ENCODE measurements around the gene SHISA6.
"Not testable (repeated sequence)": the region's sequence is repeated elsewhere in the genome, so short reads cannot be mapped to it uniquely, and the experiment has no call there.

SHISA6 gene

GRCh38 chr17:11303773-11304394, 62.9 kb downstream of the SHISA6 start:
- DNase-seq = no peak

- DNase-seq = no peak
Observed at GRCh38 chr17:11304568-11304967, 63.6 kb downstream of the SHISA6 start.

- DNase-seq = no peak
Observed at GRCh38 chr17:11305524-11305923, 64.5 kb downstream of the SHISA6 start.

- DNase-seq = no peak
Observed at GRCh38 chr17:11308531-11308930, 67.5 kb downstream of the SHISA6 start.

- no peak for DNase-seq
Observed at GRCh38 chr17:11309033-11309432, 68.0 kb downstream of the SHISA6 start.

- DNase-seq = no peak
Observed at GRCh38 chr17:11309850-11310249, 68.8 kb downstream of the SHISA6 start.

GRCh38 chr17:11316451-11316850, 75.4 kb downstream of the SHISA6 start:
- not testable (repeated sequence) for DNase-seq

- no peak for DNase-seq
Observed at GRCh38 chr17:11318207-11318606, 77.2 kb downstream of the SHISA6 start.

- DNase-seq = no peak
Observed at GRCh38 chr17:11319894-11320293, 78.9 kb downstream of the SHISA6 start.

- DNase-seq = no peak
Observed at GRCh38 chr17:11324021-11324420, 83.0 kb downstream of the SHISA6 start.

- no peak for DNase-seq
Observed at GRCh38 chr17:11324846-11325420, 83.9 kb downstream of the SHISA6 start.

GRCh38 chr17:11326492-11326891, 85.5 kb downstream of the SHISA6 start:
- DNase-seq = no peak

- no peak for DNase-seq
Observed at GRCh38 chr17:11328770-11329169, 87.8 kb downstream of the SHISA6 start.

- DNase-seq = no peak
Observed at GRCh38 chr17:11330006-11330405, 89.0 kb downstream of the SHISA6 start.

- DNase-seq = no peak
Observed at GRCh38 chr17:11330826-11331225, 89.8 kb downstream of the SHISA6 start.

- peak in 2 of 14 donors; percentile 11 to 16 for DNase-seq
Observed at GRCh38 chr17:11331547-11332513, 90.8 kb downstream of the SHISA6 start.

GRCh38 chr17:11332706-11333105, 91.7 kb downstream of the SHISA6 start:
- DNase-seq = peak in 7 of 14 donors; percentile 6 to 50 (median 16)

- no peak for DNase-seq
Observed at GRCh38 chr17:11334493-11334892, 93.5 kb downstream of the SHISA6 start.

GRCh38 chr17:11336290-11336689, 95.3 kb downstream of the SHISA6 start:
- no peak for DNase-seq

- DNase-seq = no peak
Observed at GRCh38 chr17:11340803-11341202, 99.8 kb downstream of the SHISA6 start.

- DNase-seq = no peak
Observed at GRCh38 chr17:11342138-11342537, 101.1 kb downstream of the SHISA6 start.

GRCh38 chr17:11349106-11349505, 108.1 kb downstream of the SHISA6 start:
- no peak for DNase-seq

GRCh38 chr17:11351479-11351878, 110.5 kb downstream of the SHISA6 start:
- no peak for DNase-seq

All from C1 segment of cervical spinal cord (tissue), 14 donors.